ENCODE data around the gene GALNT8.
A peak's percentile ranks its signal among the peaks of the same experiment; 100 is the strongest.

Gene GALNT8

GRCh38 chr12:4802841-4803240 is 82.6 kb downstream of the GALNT8 start:
- DNase-seq: no peak

- no peak for DNase-seq
Measured at GRCh38 chr12:4806439-4807115, 86.4 kb downstream of the GALNT8 start.

- DNase-seq: no peak
Measured at GRCh38 chr12:4807116-4807783, 87.0 kb downstream of the GALNT8 start.

GRCh38 chr12:4807813-4808212 is 87.6 kb downstream of the GALNT8 start:
- DNase-seq: no peak

- peak; percentile 88 for DNase-seq
Measured at GRCh38 chr12:4809013-4809448, 88.8 kb downstream of the GALNT8 start.

- peak; percentile 50 for DNase-seq
Measured at GRCh38 chr12:4809449-4810218, 89.4 kb downstream of the GALNT8 start.

GRCh38 chr12:4810219-4810671 is 90.0 kb downstream of the GALNT8 start:
- no peak for DNase-seq

- DNase-seq: no peak
Measured at GRCh38 chr12:4812624-4813327, 92.6 kb downstream of the GALNT8 start.

GRCh38 chr12:4813741-4814140 is 93.5 kb downstream of the GALNT8 start:
- DNase-seq: peak; percentile 87

GRCh38 chr12:4814485-4814884 is 94.3 kb downstream of the GALNT8 start:
- no peak for DNase-seq

- DNase-seq: no peak
Measured at GRCh38 chr12:4816744-4817525, 96.7 kb downstream of the GALNT8 start.

GRCh38 chr12:4817880-4818279 is 97.7 kb downstream of the GALNT8 start:
- peak; percentile 69 for DNase-seq

GRCh38 chr12:4819654-4820053 is 99.5 kb downstream of the GALNT8 start:
- no peak for DNase-seq

- DNase-seq: no peak
Measured at GRCh38 chr12:4820971-4821370, 100.8 kb downstream of the GALNT8 start.
